Aorta (tissue), 5 donors: ENCODE results near the gene HES2. TPM values are rescaled to one million over a fixed set of nuclear protein-coding genes. Genes with fewer than 3 reads are reported as not detected.
A peak's percentile ranks its signal among the peaks of the same experiment; 100 is the strongest.
"Not testable (repeated sequence)": the region's sequence is repeated elsewhere in the genome, so short reads cannot be mapped to it uniquely, and the experiment has no call there.

Experiments used
- ATAC-seq: fragments of 200-7000 bp; cut with Tn5 transposase; one replicate; pipeline ENCODE4 v1.9.1; 2022; ENCODE audit warnings: moderate library complexity; ENCODE audit not compliant: low FRiP score
- DNase-seq, 2 donors: peaks; one replicate each; pipeline ENCODE4 v3.0.0-alpha.2; 2020
- H3K27ac ChIP-seq, 2 donors: one replicate each; pipeline ENCODE4 v1.5.1; 2013; ENCODE audit warnings: low read length in 2 of 2, mild to moderate bottlenecking in 2 of 2, moderate library complexity in 2 of 2, control low read depth in 1 of 2, inconsistent platforms in 1 of 2, low read depth in 1 of 2
- H3K27me3 ChIP-seq, 2 donors: one replicate each; pipeline ENCODE4 v1.6.1; 2013; ENCODE audit warnings: control low read depth in 1 of 2, low read length in 1 of 2, mild to moderate bottlenecking in 1 of 2, moderate library complexity in 1 of 2; ENCODE audit not compliant: insufficient read depth in 2 of 2, control insufficient read depth in 1 of 2
- H3K36me3 ChIP-seq, 2 donors: one replicate each; pipeline ENCODE4 v1.6.1; 2013; ENCODE audit warnings: control low read depth in 1 of 2, low read length in 1 of 2, mild to moderate bottlenecking in 1 of 2; ENCODE audit not compliant: insufficient read depth in 2 of 2, control insufficient read depth in 1 of 2
- H3K4me1 ChIP-seq, 2 donors: one replicate each; pipeline ENCODE4 v1.6.1; 2013; ENCODE audit warnings: low read length in 2 of 2, control low read depth in 1 of 2, mild to moderate bottlenecking in 1 of 2, moderate library complexity in 1 of 2; ENCODE audit not compliant: insufficient read depth in 2 of 2, control insufficient read depth in 1 of 2
- H3K4me3 ChIP-seq, 2 donors: one replicate each; pipeline ENCODE4 v1.5.1; 2013; ENCODE audit warnings: low read length in 2 of 2, control low read depth in 1 of 2, mild to moderate bottlenecking in 1 of 2
- H3K9me3 ChIP-seq: one replicate; pipeline ENCODE4 v1.6.1; 2013; ENCODE audit warnings: mild to moderate bottlenecking, low read length; ENCODE audit not compliant: control insufficient read depth
- WGBS, 2 donors: extraction: QIAGEN DNeasy Blood & Tissue Kit; methylation state at CpG; one replicate each; pipeline ENCODE4 v1.1.7; 2013; 5-methylcytosine and 5-hydroxymethylcytosine counted together
- intact Hi-C, 2 donors: fragments of 100-400 bp; cut with DNase I; formaldehyde crosslinking; loops; one replicate each; pipeline versions ENCODE4 v1.14.2 to v1.15.0; 2022
- polyA plus RNA-seq, 2 donors: library from polyadenylated mRNA; stranded (reverse); fragments of 200-250 nt; gene quantifications; one replicate each; pipeline ENCODE4 v1.2.3, GENCODE V29; 2013
- total RNA-seq, 2 donors: library from RNA; stranded (reverse); fragmentation: NEBNext Ultra II Directional; extraction: Animal tissue kit (Norgen Biotek cat#: 25700); gene quantifications; one replicate each; pipeline ENCODE4 v1.2.1, GENCODE V29; 2021
- donor health status: healthy with polysubstance abuse.
- donor health status: Bipolar disorder and iron deficiency.
- donor health status: DM: no; HTN: no; CAD: no.
- donor health status: DM: no; HTN: no; CAD: no.
- donor health status: DM: yes; HTN: yes; CAD: no.

HES2 gene
- total and polyA plus RNA-seq, 4 donors: 0.49 to 1.4 TPM; not detected in 2

- DNase-seq, intact Hi-C loops, H3K36me3 ChIP-seq, H3K4me1 ChIP-seq, H3K9me3 ChIP-seq, H3K27me3 ChIP-seq, H3K4me3 ChIP-seq, H3K27ac ChIP-seq, ATAC-seq: not testable (repeated sequence)
- WGBS, 2 donors: 30 to 34% methylated on average over 44 to 58 of the region's 58 CpGs
Observed at GRCh38 chr1:6455752-6456520, 36.2 kb upstream of the HES2 start.

- Histone ChIP-seq H3K9me3 (no peaks in the 10 kb centered on the region), H3K27ac (no peak overlapping the region), H3K27me3 (no peaks in the 10 kb centered on the region), H3K36me3 (no peaks in the 10 kb centered on the region), H3K4me3 (no peak overlapping the region), H3K4me1 (no peaks in the 10 kb centered on the region)
- intact Hi-C loops: no loop called here
- ATAC-seq (no peak), DNase-seq (no peak)
- 2 to 5% methylated on average over 109 to 115 of the region's 115 CpGs for WGBS, 2 donors
Observed at GRCh38 chr1:6454856-6455751, 35.4 kb upstream of the HES2 start.

- H3K4me1 ChIP-seq, intact Hi-C loops, H3K27me3 ChIP-seq, H3K9me3 ChIP-seq, H3K4me3 ChIP-seq, DNase-seq, H3K36me3 ChIP-seq, H3K27ac ChIP-seq, ATAC-seq: not testable (repeated sequence)
- WGBS, 2 donors: 7 to 13% methylated on average over 65 to 85 of the region's 85 CpGs
Observed at GRCh38 chr1:6453895-6454855, 34.5 kb upstream of the HES2 start.

DNA sequence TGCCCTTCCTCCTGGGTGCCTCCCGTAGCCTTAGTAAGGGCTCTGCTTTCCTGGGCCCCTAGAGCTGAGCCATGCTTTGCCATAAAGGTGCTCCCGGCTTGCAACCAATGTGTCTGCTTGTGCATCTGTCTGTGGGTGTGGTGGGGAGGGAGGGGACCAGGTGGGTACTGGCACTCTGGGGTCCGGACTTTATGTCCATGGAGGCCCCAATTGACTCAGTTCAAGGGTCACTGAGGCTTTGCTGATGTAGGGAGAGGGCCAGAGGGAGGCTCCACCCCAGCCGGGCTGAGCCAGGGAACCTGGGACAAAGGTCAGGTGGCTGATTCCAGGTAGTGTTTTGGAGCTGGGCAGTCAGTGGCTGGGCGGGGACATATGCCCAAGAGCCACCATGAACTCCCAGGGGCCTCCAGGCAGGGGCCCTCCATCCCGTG lies 31.2 kb upstream of the HES2 start:
- H3K27me3 ChIP-seq: peaks cover 0 to 2% of the 10 kb centered on the region in 2 donors
- no peak overlapping the region for H3K4me3 ChIP-seq
- WGBS, 2 donors: 63 to 65% methylated on average over 6 of the region's 6 CpGs
- no peak for DNase-seq
- H3K4me1 ChIP-seq: no peaks in the 10 kb centered on the region
- no peak overlapping the region for H3K27ac ChIP-seq
- intact Hi-C loops: no loop called here
- no peaks in the 10 kb centered on the region for H3K36me3 ChIP-seq
- H3K9me3 ChIP-seq: no peaks in the 10 kb centered on the region
- ATAC-seq: no peak

DNA sequence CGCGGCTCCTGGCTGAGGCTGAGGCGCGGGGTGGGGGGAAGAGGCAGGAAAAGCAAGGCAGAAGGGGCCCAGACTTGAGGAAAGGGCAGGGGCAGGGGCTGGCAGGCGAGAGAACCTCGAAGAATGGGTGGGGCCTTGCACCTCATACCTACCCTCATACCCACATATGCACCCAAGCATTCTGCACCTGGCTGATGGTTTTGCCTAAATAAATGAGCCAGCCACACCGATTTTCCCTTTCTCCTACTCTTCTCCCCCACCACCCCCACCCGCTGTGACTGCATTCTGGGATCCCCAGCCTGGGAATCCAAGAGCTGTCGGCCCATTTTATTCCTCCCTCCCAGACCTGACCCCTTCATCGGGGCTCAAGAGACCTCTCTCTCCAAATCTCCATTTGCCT lies 30.8 kb upstream of the HES2 start:
- intact Hi-C loops, H3K4me1 ChIP-seq, H3K36me3 ChIP-seq, ATAC-seq, DNase-seq, H3K27me3 ChIP-seq, H3K27ac ChIP-seq, H3K4me3 ChIP-seq, H3K9me3 ChIP-seq: not testable (repeated sequence)
- WGBS, 2 donors: 36 to 43% methylated on average over 10 of the region's 10 CpGs

DNA sequence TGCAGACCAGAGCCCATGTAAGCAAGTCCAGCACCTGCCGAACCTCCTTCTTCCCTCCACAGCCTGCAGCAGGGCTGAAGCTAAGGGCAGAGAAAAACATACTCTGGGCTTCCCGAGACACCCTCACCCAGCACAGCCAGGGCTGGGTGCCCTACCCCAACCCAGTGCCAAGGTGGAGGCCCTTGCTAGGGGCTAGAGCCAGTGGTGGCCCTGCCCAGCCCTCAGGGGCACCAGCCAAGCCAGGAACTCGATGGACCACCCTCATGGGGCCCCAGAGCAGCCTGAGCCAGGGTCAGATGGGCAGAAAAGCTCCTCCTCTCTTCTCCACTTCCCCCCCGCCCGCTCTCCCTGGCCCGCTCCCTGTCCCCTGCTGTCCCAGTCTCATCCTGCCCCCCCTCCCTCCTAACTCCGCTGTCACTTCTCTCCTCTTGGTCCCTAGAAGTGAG lies 30.3 kb upstream of the HES2 start:
- no peak for DNase-seq
- Histone ChIP-seq H3K36me3 (no peaks in the 10 kb centered on the region), H3K27me3 (peaks cover 0 to 2% of the 10 kb centered on the region in 2 donors), H3K9me3 (no peaks in the 10 kb centered on the region), H3K27ac (no peak overlapping the region), H3K4me1 (no peaks in the 10 kb centered on the region), H3K4me3 (no peak overlapping the region)
- intact Hi-C loops: no loop called here
- no peak for ATAC-seq
- WGBS, 2 donors: 22 to 30% methylated on average over 7 of the region's 7 CpGs

DNA sequence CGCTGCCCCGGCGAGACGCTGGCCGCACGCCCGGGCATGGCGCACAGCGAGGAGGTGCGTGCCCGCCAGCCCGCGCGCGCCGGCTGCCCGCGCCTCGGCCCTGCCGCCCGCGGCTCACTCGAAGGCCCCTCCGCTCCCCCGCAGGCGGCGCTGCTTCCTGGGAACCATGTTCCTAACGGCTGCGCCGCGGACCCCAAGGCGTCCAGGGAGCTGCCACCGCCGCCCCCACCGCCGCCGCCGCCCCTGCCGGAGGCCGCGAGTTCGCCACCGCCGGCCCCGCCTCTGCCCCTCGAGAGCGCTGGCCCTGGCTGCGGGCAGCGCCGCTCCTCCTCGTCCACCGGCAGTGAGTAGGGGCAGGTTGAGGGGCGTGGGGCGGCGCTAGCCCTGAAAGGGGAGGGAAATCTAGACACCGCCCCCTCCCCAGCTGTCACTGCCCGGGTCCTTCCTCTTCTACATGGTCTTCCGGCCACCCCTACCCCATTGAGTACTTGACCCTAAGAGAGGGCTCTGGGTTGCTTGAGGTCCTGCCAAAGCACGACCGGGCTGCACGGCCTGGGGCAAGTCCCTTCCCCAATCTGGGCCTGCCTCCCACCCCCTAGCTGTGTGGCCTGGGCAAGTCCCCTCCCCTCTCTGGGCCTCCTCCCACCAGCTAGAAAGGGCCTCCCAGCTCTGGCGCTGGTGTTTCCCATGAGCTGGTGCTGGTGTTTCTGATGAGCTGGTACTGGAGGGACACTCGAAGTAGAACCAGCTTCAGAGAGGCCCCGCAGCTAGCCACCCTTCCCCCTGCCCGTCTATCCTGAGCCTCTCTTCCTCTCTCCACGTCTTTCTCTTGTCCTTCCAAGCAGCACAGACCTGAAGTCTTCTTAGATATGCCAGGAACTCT lies 29.3 kb upstream of the HES2 start:
- Histone ChIP-seq H3K36me3 (no peaks in the 10 kb centered on the region), H3K4me1 (no peaks in the 10 kb centered on the region), H3K4me3 (peak overlapping the region in 1 of 2 donors; percentile 29), H3K27ac (no peak overlapping the region), H3K27me3 (peaks cover 0 to 2% of the 10 kb centered on the region in 2 donors), H3K9me3 (no peaks in the 10 kb centered on the region)
- WGBS, 2 donors: 4 to 12% methylated on average over 21 to 66 of the region's 66 CpGs
- intact Hi-C loops: no loop called here
- DNase-seq (no peak), ATAC-seq (no peak)
